Spleen (tissue), 7 donors: ENCODE data around the gene RNF39.

Experiments
- POLR2A ChIP-seq, 3 donors: fragments of 450-650 bp; IDR thresholded peaks; one replicate each; pipeline ENCODE4 v1.5.1; 2017; ENCODE audit warnings: antibody characterized with exemption in 3 of 3, mild to moderate bottlenecking in 1 of 3
- TF ChIP-seq, protein P1 (sequence below), 11 experiments: fragments of 200-600 bp in 7 of 11; fragments of 450-650 bp in 4 of 11; sonication (generic) in 4 of 11; IDR thresholded peaks in 8 of 11; conservative IDR thresholded peaks in 3 of 11; 1 replicate in 7 of 11; 2 replicates in 4 of 11; pipeline versions ENCODE4 v1.4.0 to v1.8.0; 2016 to 2021; ENCODE audit warnings: antibody characterized with exemption in 11 of 11, inconsistent platforms in 4 of 11, mild to moderate bottlenecking in 1 of 11
- donor health status: DM: no; HTN: no; CAD: no; lungs with moderate emphysema.
- donor health status: DM: no; HTN: no; CAD: no.
- donor health status: DM: no; HTN: no; CAD: no.

DNA sequence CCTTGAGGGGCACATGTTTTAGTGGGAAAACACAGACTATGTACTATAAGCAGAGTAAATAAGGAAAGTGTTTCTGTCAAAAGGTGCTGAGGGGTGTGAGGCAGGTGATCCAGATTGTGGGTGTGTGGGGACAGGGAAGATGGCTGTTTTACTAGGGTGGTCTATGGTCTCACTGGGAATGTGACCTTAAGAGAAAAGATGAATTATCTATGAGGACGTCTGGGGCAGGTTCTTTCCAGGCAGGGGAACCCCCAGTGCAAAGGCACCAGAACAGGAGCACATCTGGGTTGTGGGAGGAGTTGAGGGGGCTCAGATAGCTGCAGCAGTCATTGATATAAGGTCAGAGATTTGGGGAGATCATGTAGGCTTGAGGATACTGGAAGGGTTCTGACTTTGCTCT, 32.7 kb downstream of the RNF39 start:
- TF ChIP-seq, protein P1, sequence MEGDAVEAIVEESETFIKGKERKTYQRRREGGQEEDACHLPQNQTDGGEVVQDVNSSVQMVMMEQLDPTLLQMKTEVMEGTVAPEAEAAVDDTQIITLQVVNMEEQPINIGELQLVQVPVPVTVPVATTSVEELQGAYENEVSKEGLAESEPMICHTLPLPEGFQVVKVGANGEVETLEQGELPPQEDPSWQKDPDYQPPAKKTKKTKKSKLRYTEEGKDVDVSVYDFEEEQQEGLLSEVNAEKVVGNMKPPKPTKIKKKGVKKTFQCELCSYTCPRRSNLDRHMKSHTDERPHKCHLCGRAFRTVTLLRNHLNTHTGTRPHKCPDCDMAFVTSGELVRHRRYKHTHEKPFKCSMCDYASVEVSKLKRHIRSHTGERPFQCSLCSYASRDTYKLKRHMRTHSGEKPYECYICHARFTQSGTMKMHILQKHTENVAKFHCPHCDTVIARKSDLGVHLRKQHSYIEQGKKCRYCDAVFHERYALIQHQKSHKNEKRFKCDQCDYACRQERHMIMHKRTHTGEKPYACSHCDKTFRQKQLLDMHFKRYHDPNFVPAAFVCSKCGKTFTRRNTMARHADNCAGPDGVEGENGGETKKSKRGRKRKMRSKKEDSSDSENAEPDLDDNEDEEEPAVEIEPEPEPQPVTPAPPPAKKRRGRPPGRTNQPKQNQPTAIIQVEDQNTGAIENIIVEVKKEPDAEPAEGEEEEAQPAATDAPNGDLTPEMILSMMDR (IDR thresholded peaks at IDR 0.05 in 8 of 11, conservative IDR thresholded peaks at IDR 0.05 in 3 of 11): no peak
- TF ChIP-seq POLR2A (IDR thresholded peaks at IDR 0.05): no peak
